GM12878 (cell line): Measurements from ENCODE around the gene TSC22D4. TPM values are rescaled to one million over a fixed set of nuclear protein-coding genes. Genes with fewer than 3 reads are reported as not detected.

Experiments
- CHD2 ChIP-seq: IDR thresholded peaks from 2 replicates; pipeline ENCODE4 v1.6.1; 2011; ENCODE audit warnings: low read depth, low read length, improper control_type of control experiment, borderline replicate concordance
- CTCF ChIP-seq, 3 experiments: IDR thresholded peaks in 2 of 3; conservative IDR thresholded peaks in 1 of 3; 2 replicates each; pipeline ENCODE4 v1.5.1; 2011; ENCODE audit warnings: low read depth in 3 of 3, low read length in 3 of 3, mild to moderate bottlenecking in 3 of 3, control low read depth in 2 of 3, moderate library complexity in 2 of 3, inconsistent platforms in 1 of 3, mixed read lengths in 1 of 3; ENCODE audit not compliant: control insufficient read depth in 2 of 3, insufficient read depth in 1 of 3; ENCODE audit errors: extremely low read depth in 1 of 3
- GABPA ChIP-seq: IDR thresholded peaks from 2 replicates; pipeline ENCODE4 v1.6.1; 2014; ENCODE audit warnings: antibody characterized with exemption, low read depth, mild to moderate bottlenecking, inconsistent platforms
- GATAD2B ChIP-seq: fragments of 450-650 bp; conservative IDR thresholded peaks from 2 replicates; pipeline ENCODE4 v1.6.1; 2017; ENCODE audit warnings: low read depth, mild to moderate bottlenecking, moderate library complexity
- MEF2A ChIP-seq: IDR thresholded peaks from 2 replicates; pipeline ENCODE4 v1.6.1; 2011; ENCODE audit warnings: low read depth, mild to moderate bottlenecking, low read length, moderate library complexity; ENCODE audit not compliant: insufficient read depth
- MTA2 ChIP-seq: fragments of 450-650 bp; IDR thresholded peaks from 2 replicates; pipeline ENCODE4 v1.6.1; 2016; ENCODE audit warnings: low read depth, mild to moderate bottlenecking, moderate library complexity
- NFIC ChIP-seq: IDR thresholded peaks from 2 replicates; pipeline ENCODE4 v1.6.1; 2012; ENCODE audit warnings: low read depth, mild to moderate bottlenecking, inconsistent platforms, low read length, moderate library complexity
- NR2F1 ChIP-seq: fragments of 450-650 bp; conservative IDR thresholded peaks from 2 replicates; pipeline ENCODE4 v1.6.1; 2017; ENCODE audit warnings: mild to moderate bottlenecking
- PBX3 ChIP-seq: IDR thresholded peaks from 2 replicates; pipeline ENCODE4 v1.6.1; 2011; ENCODE audit warnings: mild to moderate bottlenecking, low read depth, low read length, moderate library complexity; ENCODE audit not compliant: insufficient replicate concordance
- POLR2A ChIP-seq: IDR thresholded peaks from 2 replicates; pipeline ENCODE4 v1.6.1; 2011; ENCODE audit warnings: low read depth, mild to moderate bottlenecking, low read length
- RBBP5 ChIP-seq: fragments of 200-600 bp; sonication (generic); conservative IDR thresholded peaks from 2 replicates; pipeline ENCODE4 v1.6.1; 2016
- RFX5 ChIP-seq: IDR thresholded peaks from 2 replicates; pipeline ENCODE4 v1.6.1; 2011; ENCODE audit warnings: low read depth, low read length, improper control_type of control experiment
- RUNX3 ChIP-seq: IDR thresholded peaks from 2 replicates; pipeline ENCODE4 v1.6.1; 2012; ENCODE audit warnings: low read length, inconsistent platforms
- SMARCA5 ChIP-seq: fragments of 450-650 bp; IDR thresholded peaks from 2 replicates; pipeline ENCODE4 v1.6.1; 2017; ENCODE audit warnings: mild to moderate bottlenecking
- SREBF1 ChIP-seq: IDR thresholded peaks from 2 replicates; pipeline ENCODE4 v1.6.1; 2012; ENCODE audit warnings: mild to moderate bottlenecking, low read length
- SREBF2 ChIP-seq: IDR thresholded peaks from 2 replicates; pipeline ENCODE4 v1.6.1; 2012; ENCODE audit warnings: mild to moderate bottlenecking, low read length
- TAF1 ChIP-seq: IDR thresholded peaks from 2 replicates; pipeline ENCODE4 v1.6.1; 2011; ENCODE audit warnings: mild to moderate bottlenecking, low read depth, low read length, borderline replicate concordance
- WRNIP1 ChIP-seq: IDR thresholded peaks from 2 replicates; pipeline ENCODE4 v1.6.1; 2011; ENCODE audit warnings: low read depth, low read length, improper control_type of control experiment, borderline replicate concordance
- polyA plus RNA-seq, 11 experiments: library from polyadenylated mRNA; depleted of rRNA in 4 of 11; unstranded in 6 of 11; stranded (reverse) in 5 of 11; fragments of >200 nt; fragmentation: Nextera tagmentation in 4 of 11; fragmentation: Illumina TruSeq in 1 of 11; extraction: Ambion mirVana in 4 of 11; extraction: Trizol in 1 of 11; gene quantifications; 1 replicate in 1 of 11; 2 replicates in 10 of 11; pipeline versions ENCODE4 v1.2.1 to v1.2.3, GENCODE V29; 2011 to 2016; ENCODE audit warnings: inconsistent platforms in 2 of 11, missing spikeins in 2 of 11, low read depth in 1 of 11
- total RNA-seq, 4 experiments: library from RNA; depleted of rRNA in 3 of 4; stranded (reverse); fragments of >200 nt in 3 of 4; fragmentation: Illumina TruSeq in 1 of 4; extraction: Trizol in 1 of 4; gene quantifications; 2 replicates each; pipeline versions ENCODE4 v1.2.1 to v1.2.3, GENCODE V29; 2013 to 2021
- TF ChIP-seq, protein P1 (sequence below): IDR thresholded peaks from 2 replicates; pipeline ENCODE4 v1.6.1; 2011; ENCODE audit warnings: borderline replicate concordance, low read depth, mild to moderate bottlenecking, moderate library complexity, low read length; ENCODE audit not compliant: insufficient read depth, poor library complexity, severe bottlenecking
- TF ChIP-seq, protein P2 (sequence below): IDR thresholded peaks from 2 replicates; pipeline ENCODE4 v1.6.1; 2012; ENCODE audit warnings: improper control_type of control experiment, low read depth, low read length; ENCODE audit not compliant: insufficient replicate concordance

Gene TSC22D4
- total and polyA plus RNA-seq, 10 of the 15 experiments (the other 5 are each of a cell fraction or from before 2014, with no cell fraction given): 0.50 to 65.7 (median 24.4) TPM

- no peak for TF ChIP-seq RUNX3
- TF ChIP-seq, protein P1, sequence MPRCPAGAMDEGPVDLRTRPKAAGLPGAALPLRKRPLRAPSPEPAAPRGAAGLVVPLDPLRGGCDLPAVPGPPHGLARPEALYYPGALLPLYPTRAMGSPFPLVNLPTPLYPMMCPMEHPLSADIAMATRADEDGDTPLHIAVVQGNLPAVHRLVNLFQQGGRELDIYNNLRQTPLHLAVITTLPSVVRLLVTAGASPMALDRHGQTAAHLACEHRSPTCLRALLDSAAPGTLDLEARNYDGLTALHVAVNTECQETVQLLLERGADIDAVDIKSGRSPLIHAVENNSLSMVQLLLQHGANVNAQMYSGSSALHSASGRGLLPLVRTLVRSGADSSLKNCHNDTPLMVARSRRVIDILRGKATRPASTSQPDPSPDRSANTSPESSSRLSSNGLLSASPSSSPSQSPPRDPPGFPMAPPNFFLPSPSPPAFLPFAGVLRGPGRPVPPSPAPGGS: no peak
- TF ChIP-seq PBX3: no peak
- TF ChIP-seq SREBF2: no peak
- no peak for TF ChIP-seq RBBP5
- TF ChIP-seq SREBF1: no peak
- peak; percentile 15 for TF ChIP-seq POLR2A
- TF ChIP-seq CTCF (IDR thresholded peaks at IDR 0.05 in 2 of 3, conservative IDR thresholded peaks at IDR 0.05 in 1 of 3; ENCODE audit: control insufficient read depth in 2 of 3, extremely low read depth in 1 of 3, insufficient read depth in 1 of 3, low read depth in 3 of 3, low read length in 3 of 3): peak; percentile 53 to 65 (median 64)
- TF ChIP-seq WRNIP1: 0 out of 2 replicates have a peak, but pooled peaks have one; percentile 29
- no peak for TF ChIP-seq MEF2A
- 0 out of 2 replicates have a peak, but pooled peaks have one; percentile 31 for TF ChIP-seq GATAD2B
- no peak for TF ChIP-seq GABPA
- no peak for TF ChIP-seq TAF1
- TF ChIP-seq SMARCA5: peak; percentile 85; the same call in 1 of the 2 replicates
- TF ChIP-seq CHD2: 0 out of 2 replicates have a peak, but pooled peaks have one; percentile 41
- no peak for TF ChIP-seq NFIC
- no peak for TF ChIP-seq NR2F1
- no peak for TF ChIP-seq MTA2
- TF ChIP-seq, protein P2, sequence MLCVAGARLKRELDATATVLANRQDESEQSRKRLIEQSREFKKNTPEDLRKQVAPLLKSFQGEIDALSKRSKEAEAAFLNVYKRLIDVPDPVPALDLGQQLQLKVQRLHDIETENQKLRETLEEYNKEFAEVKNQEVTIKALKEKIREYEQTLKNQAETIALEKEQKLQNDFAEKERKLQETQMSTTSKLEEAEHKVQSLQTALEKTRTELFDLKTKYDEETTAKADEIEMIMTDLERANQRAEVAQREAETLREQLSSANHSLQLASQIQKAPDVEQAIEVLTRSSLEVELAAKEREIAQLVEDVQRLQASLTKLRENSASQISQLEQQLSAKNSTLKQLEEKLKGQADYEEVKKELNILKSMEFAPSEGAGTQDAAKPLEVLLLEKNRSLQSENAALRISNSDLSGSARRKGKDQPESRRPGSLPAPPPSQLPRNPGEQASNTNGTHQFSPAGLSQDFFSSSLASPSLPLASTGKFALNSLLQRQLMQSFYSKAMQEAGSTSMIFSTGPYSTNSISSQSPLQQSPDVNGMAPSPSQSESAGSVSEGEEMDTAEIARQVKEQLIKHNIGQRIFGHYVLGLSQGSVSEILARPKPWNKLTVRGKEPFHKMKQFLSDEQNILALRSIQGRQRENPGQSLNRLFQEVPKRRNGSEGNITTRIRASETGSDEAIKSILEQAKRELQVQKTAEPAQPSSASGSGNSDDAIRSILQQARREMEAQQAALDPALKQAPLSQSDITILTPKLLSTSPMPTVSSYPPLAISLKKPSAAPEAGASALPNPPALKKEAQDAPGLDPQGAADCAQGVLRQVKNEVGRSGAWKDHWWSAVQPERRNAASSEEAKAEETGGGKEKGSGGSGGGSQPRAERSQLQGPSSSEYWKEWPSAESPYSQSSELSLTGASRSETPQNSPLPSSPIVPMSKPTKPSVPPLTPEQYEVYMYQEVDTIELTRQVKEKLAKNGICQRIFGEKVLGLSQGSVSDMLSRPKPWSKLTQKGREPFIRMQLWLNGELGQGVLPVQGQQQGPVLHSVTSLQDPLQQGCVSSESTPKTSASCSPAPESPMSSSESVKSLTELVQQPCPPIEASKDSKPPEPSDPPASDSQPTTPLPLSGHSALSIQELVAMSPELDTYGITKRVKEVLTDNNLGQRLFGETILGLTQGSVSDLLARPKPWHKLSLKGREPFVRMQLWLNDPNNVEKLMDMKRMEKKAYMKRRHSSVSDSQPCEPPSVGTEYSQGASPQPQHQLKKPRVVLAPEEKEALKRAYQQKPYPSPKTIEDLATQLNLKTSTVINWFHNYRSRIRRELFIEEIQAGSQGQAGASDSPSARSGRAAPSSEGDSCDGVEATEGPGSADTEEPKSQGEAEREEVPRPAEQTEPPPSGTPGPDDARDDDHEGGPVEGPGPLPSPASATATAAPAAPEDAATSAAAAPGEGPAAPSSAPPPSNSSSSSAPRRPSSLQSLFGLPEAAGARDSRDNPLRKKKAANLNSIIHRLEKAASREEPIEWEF: no peak
- no peak for TF ChIP-seq RFX5
Observed at GRCh38 chr7:100476903-100477870, 1.8 kb downstream of the TSC22D4 start (continued).
